A673 (cell line): ENCODE measurements around the gene AQP2. TPM values are rescaled to one million over a fixed set of nuclear protein-coding genes. Genes with fewer than 3 reads are reported as not detected.

ENCODE experiments used
- Bru-seq: library from RNA; stranded (reverse); fragments of 400-500 nt; gene quantifications from one replicate; lab custom pipeline; 2021; lab: Mats Ljungman, UMichigan
- BruChase-seq, 2 experiments: library from RNA; stranded (reverse); fragments of 400-500 nt; gene quantifications; one replicate each; lab custom pipeline; 2021; lab: Mats Ljungman, UMichigan
- BruUV-seq: library from RNA; stranded (reverse); fragments of 400-500 nt; replicated peaks from 2 replicates; lab custom pipeline; 2021; lab: Mats Ljungman, UMichigan
- CTCF ChIA-PET: fragments of 300-600 bp; sonication (Branson Sonifier 250); formaldehyde crosslinking; loops from one replicate; lab custom pipeline; 2022; ENCODE audit warnings: antibody characterized with exemption; lab: Charles Lee
- POLR2A ChIA-PET: fragments of 300-600 bp; sonication (Branson Sonifier 250); formaldehyde crosslinking; loops from one replicate; lab custom pipeline; 2022; ENCODE audit warnings: antibody characterized with exemption; ENCODE audit not compliant: low non-redundant PET; lab: Charles Lee
- DNase-seq: peaks from one replicate; pipeline ENCODE4 v3.0.0-alpha.2; 2015; ENCODE audit warnings: low spot score
- H3K27ac ChIP-seq: fragments of 200-600 bp; sonication (generic); 2 replicates; pipeline ENCODE4 v1.5.1; 2016; ENCODE audit warnings: mixed run types, low read depth, mild to moderate bottlenecking, mixed read lengths, antibody characterized with exemption, low read length; ENCODE audit not compliant: poor library complexity, severe bottlenecking
- H3K27me3 ChIP-seq: fragments of 200-600 bp; sonication (generic); replicated peaks from 2 replicates; pipeline ENCODE4 v1.6.1; 2017; ENCODE audit warnings: mixed run types, low read depth, mild to moderate bottlenecking, mixed read lengths, antibody characterized with exemption, low read length; ENCODE audit not compliant: insufficient read depth, poor library complexity
- H3K36me3 ChIP-seq: fragments of 200-600 bp; sonication (generic); 2 replicates; pipeline ENCODE4 v1.6.1; 2016; ENCODE audit warnings: mixed run types, mild to moderate bottlenecking, mixed read lengths, antibody characterized with exemption, low read length; ENCODE audit not compliant: insufficient read depth, poor library complexity, severe bottlenecking
- H3K4me1 ChIP-seq: fragments of 200-600 bp; sonication (generic); 2 replicates; pipeline ENCODE4 v1.6.1; 2017; ENCODE audit warnings: mixed run types, mild to moderate bottlenecking, mixed read lengths, antibody characterized with exemption, low read length; ENCODE audit not compliant: insufficient read depth, poor library complexity, severe bottlenecking
- H3K4me3 ChIP-seq: fragments of 200-600 bp; sonication (generic); 2 replicates; pipeline ENCODE4 v1.5.1; 2016; ENCODE audit warnings: low read depth, mixed run types, mild to moderate bottlenecking, mixed read lengths, low read length; ENCODE audit not compliant: poor library complexity, severe bottlenecking
- H3K9me3 ChIP-seq: fragments of 200-600 bp; sonication (generic); 2 replicates; pipeline ENCODE4 v1.6.1; 2016; ENCODE audit warnings: mixed run types, low read depth, mild to moderate bottlenecking, mixed read lengths, antibody characterized with exemption, low read length; ENCODE audit not compliant: poor library complexity, severe bottlenecking
- EZH2 ChIP-seq: fragments of 200-600 bp; sonication (generic); IDR thresholded peaks from 2 replicates; pipeline ENCODE4 v1.6.1; 2017; ENCODE audit warnings: borderline replicate concordance, low read depth, mild to moderate bottlenecking, mixed read lengths, antibody characterized with exemption, low read length; ENCODE audit not compliant: poor library complexity, severe bottlenecking
- intact Hi-C: fragments of 100-400 bp; cut with micrococcal nuclease; formaldehyde crosslinking; loops from one replicate; pipeline ENCODE4 v1.10.0; 2022; ENCODE audit not compliant: unreplicated experiment
- long read RNA-seq: library from polyadenylated mRNA; stranded (forward); transcript quantifications from one replicate; pipeline ENCODE4 v2.0.0, GENCODE V29; 2022
- total RNA-seq: library from RNA; stranded (reverse); gene quantifications from 2 replicates; pipeline ENCODE4 v1.2.3, GENCODE V29; 2021
- TF ChIP-seq, protein P1 (sequence below): fragments of 300-800, 200-600 bp; sonication (generic); conservative IDR thresholded peaks from 2 replicates; pipeline ENCODE4 v1.5.1; 2017; ENCODE audit warnings: low read depth, mild to moderate bottlenecking, antibody characterized with exemption, low read length, moderate library complexity, mixed read lengths

AQP2 gene, protein sequence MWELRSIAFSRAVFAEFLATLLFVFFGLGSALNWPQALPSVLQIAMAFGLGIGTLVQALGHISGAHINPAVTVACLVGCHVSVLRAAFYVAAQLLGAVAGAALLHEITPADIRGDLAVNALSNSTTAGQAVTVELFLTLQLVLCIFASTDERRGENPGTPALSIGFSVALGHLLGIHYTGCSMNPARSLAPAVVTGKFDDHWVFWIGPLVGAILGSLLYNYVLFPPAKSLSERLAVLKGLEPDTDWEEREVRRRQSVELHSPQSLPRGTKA
- not detected in 2 replicates for total RNA-seq
- not detected for Bru-seq, nascent RNA
- BruChase-seq, experiment 1, labeled RNA remaining after a 2-hour chase = not detected
- not detected for BruChase-seq, experiment 2, labeled RNA remaining after a 6-hour chase
- long read RNA-seq = 0 reads

DNA sequence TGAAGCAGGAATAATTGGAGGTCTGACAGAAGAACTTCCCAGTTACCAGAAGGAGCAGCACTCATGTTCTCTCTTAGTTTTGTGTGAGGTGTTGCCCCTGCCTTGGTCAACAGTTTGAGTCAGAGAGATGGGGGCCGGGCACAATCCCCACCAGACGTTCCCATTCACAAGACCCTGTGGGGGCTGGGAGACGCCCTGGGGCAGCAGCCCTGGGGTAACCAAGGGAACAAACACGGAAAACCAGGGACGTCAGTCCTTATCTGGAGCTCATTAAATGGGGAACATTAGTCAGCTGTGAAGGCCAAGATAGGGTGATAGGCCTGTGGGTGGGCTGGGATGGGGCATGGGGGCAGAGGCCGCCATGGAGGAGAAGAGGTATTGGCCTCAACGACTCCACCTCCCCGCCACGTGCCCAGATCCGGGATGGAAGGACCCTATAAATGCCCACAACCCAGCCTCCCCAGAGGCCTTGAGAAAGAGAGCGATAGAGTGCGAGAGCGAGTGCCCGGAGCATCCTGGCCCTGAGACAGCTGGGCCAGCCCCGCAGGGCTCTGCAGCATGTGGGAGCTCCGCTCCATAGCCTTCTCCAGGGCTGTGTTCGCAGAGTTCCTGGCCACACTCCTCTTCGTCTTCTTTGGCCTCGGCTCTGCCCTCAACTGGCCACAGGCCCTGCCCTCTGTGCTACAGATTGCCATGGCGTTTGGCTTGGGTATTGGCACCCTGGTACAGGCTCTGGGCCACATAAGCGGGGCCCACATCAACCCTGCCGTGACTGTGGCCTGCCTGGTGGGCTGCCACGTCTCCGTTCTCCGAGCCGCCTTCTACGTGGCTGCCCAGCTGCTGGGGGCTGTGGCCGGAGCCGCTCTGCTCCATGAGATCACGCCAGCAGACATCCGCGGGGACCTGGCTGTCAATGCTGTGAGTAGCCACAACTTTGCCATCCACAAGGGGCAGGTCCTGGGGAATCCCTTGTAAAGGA is at the start of gene AQP2:
TSS of gene AQP2 (plus strand) at position 465 of the 979 bp plus-strand sequence. CDS start at position 559, 94 bp downstream.
- POLR2A ChIA-PET = no interaction called here
- Histone ChIP-seq H3K27ac (no peak within 1 kb of the TSS), H3K4me3 (no peak within 1 kb of the TSS), H3K36me3 (no peaks in the 10 kb centered on the region), H3K4me1 (no peaks in the 10 kb centered on the region), H3K27me3 (peaks cover 11% of the 10 kb centered on the region), H3K9me3 (no peaks in the 10 kb centered on the region)
- TF ChIP-seq, protein P1, sequence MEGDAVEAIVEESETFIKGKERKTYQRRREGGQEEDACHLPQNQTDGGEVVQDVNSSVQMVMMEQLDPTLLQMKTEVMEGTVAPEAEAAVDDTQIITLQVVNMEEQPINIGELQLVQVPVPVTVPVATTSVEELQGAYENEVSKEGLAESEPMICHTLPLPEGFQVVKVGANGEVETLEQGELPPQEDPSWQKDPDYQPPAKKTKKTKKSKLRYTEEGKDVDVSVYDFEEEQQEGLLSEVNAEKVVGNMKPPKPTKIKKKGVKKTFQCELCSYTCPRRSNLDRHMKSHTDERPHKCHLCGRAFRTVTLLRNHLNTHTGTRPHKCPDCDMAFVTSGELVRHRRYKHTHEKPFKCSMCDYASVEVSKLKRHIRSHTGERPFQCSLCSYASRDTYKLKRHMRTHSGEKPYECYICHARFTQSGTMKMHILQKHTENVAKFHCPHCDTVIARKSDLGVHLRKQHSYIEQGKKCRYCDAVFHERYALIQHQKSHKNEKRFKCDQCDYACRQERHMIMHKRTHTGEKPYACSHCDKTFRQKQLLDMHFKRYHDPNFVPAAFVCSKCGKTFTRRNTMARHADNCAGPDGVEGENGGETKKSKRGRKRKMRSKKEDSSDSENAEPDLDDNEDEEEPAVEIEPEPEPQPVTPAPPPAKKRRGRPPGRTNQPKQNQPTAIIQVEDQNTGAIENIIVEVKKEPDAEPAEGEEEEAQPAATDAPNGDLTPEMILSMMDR = no peak
- TF ChIP-seq EZH2 = no peak
- no peak for DNase-seq
- intact Hi-C loops = no loop called here
- BruUV-seq = no TSS peak
- CTCF ChIA-PET = no interaction called here

DNA sequence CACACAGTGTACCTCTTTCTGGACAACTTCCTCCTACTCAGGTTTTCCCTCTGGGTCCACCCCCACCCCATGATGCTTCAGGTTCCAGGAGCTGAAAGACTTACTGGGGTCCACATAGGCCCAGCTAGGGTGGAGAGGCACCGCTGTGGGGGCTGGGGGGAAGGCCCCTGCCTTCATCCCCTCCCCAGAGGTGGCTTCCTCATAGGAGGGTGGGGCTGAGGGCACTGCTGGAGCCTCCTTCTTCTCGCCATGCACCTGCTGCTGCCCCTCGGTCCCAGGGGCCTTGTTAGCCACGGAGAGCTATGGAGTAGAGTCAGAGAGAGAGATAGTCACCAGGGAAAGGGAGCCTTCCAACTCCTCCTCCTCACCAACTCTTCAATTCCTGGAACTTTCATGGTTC is 49.5 kb upstream of the AQP2 start:
- H3K4me3 ChIP-seq = no peak overlapping the region
- no TSS peak for BruUV-seq
- no peak overlapping the region for H3K27ac ChIP-seq
- intact Hi-C loops = no loop called here
- TF ChIP-seq, protein P1 = no peak
- TF ChIP-seq EZH2 = no peak
- no peaks in the 10 kb centered on the region for H3K9me3 ChIP-seq
- H3K36me3 ChIP-seq = no peaks in the 10 kb centered on the region
- POLR2A ChIA-PET = no interaction called here
- no peaks in the 10 kb centered on the region for H3K27me3 ChIP-seq
- CTCF ChIA-PET = no interaction called here
- DNase-seq = no peak
- no peaks in the 10 kb centered on the region for H3K4me1 ChIP-seq

DNA sequence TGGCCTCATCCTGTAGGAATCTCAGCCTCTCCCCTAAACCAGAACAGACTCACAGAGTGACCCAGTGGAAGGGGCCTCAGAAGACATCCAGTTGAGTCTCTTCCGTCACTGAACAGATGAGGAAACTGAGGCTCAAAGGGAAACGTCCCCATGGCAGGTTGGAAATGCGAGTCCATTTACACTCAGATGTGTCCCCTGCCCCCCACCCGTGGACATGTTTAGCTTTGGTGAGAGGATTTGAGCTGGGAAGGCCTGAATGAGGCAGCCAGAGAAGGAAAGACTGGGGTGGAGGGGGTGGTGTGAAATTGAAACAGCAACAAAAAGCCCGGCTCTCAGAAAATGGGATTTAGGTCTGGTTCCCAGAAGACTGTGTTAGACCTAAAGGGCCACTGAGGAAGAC is 48.6 kb upstream of the AQP2 start:
- no peak for TF ChIP-seq EZH2
- TF ChIP-seq, protein P1 = no peak
- DNase-seq = no peak
- no peak overlapping the region for H3K27ac ChIP-seq
- no peaks in the 10 kb centered on the region for H3K36me3 ChIP-seq
- BruUV-seq = no TSS peak
- CTCF ChIA-PET = no interaction called here
- H3K27me3 ChIP-seq = no peaks in the 10 kb centered on the region
- POLR2A ChIA-PET = no interaction called here
- no peaks in the 10 kb centered on the region for H3K4me1 ChIP-seq
- H3K4me3 ChIP-seq = no peak overlapping the region
- intact Hi-C loops = no loop called here
- no peaks in the 10 kb centered on the region for H3K9me3 ChIP-seq
